ENCODE results near the gene NBPF1. TPM values are rescaled to one million over a fixed set of nuclear protein-coding genes. Genes with fewer than 3 reads are reported as not detected.

Gene NBPF1
- total and polyA plus RNA-seq, 9 of the 15 experiments (the other 6 are each of a cell fraction or from before 2014, with no cell fraction given), result 5.2 to 42.6 (median 24.1) TPM

DNA sequence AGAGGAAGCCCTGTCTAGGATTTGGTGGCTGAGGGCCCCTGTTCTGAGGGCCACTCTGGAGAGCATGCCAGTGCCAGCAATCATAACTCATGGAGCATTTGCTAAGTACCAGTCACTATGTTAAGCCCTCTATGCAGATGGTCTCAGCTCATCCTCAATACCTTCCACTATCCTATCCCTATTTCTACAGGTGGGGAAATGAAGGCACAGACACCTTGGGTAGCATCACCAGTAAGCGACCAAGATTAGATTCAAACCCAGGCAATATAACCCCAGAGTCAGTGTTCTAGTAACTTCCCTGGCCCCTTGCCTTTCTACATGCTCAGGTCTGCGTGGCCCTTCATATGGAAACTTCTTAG, 7.9 kb upstream of the NBPF1 start (continued):
- TF ChIP-seq, protein P1, sequence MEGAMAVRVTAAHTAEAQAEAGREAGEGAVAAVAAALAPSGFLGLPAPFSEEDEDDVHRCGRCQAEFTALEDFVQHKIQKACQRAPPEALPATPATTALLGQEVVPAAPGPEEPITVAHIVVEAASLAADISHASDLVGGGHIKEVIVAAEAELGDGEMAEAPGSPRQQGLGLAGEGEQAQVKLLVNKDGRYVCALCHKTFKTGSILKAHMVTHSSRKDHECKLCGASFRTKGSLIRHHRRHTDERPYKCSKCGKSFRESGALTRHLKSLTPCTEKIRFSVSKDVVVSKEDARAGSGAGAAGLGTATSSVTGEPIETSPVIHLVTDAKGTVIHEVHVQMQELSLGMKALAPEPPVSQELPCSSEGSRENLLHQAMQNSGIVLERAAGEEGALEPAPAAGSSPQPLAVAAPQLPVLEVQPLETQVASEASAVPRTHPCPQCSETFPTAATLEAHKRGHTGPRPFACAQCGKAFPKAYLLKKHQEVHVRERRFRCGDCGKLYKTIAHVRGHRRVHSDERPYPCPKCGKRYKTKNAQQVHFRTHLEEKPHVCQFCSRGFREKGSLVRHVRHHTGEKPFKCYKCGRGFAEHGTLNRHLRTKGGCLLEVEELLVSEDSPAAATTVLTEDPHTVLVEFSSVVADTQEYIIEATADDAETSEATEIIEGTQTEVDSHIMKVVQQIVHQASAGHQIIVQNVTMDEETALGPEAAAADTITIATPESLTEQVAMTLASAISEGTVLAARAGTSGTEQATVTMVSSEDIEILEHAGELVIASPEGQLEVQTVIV (CRISPR knock-in tag; IDR thresholded peaks at IDR 0.05; ENCODE audit: borderline replicate concordance), result no peak
- no peak for TF ChIP-seq RAD51 (IDR thresholded peaks at IDR 0.05; ENCODE audit: borderline replicate concordance, low read depth)
- TF ChIP-seq MYBL2 (IDR thresholded peaks at IDR 0.05; ENCODE audit: low read depth), result no peak
- no peak for TF ChIP-seq MYBL2 (CRISPR knock-in tag; IDR thresholded peaks at IDR 0.05; ENCODE audit: borderline replicate concordance)
- TF ChIP-seq RFX7 (CRISPR knock-in tag; IDR thresholded peaks at IDR 0.05), result no peak
- peak; percentile 7; the same call in 1 of the 2 replicates for TF ChIP-seq CEBPG (CRISPR knock-in tag; IDR thresholded peaks at IDR 0.05)
- no peak for TF ChIP-seq CEBPG (tag; conservative IDR thresholded peaks at IDR 0.05 in 1 of 2, IDR thresholded peaks at IDR 0.05 in 1 of 2)
- TF ChIP-seq, protein P2, sequence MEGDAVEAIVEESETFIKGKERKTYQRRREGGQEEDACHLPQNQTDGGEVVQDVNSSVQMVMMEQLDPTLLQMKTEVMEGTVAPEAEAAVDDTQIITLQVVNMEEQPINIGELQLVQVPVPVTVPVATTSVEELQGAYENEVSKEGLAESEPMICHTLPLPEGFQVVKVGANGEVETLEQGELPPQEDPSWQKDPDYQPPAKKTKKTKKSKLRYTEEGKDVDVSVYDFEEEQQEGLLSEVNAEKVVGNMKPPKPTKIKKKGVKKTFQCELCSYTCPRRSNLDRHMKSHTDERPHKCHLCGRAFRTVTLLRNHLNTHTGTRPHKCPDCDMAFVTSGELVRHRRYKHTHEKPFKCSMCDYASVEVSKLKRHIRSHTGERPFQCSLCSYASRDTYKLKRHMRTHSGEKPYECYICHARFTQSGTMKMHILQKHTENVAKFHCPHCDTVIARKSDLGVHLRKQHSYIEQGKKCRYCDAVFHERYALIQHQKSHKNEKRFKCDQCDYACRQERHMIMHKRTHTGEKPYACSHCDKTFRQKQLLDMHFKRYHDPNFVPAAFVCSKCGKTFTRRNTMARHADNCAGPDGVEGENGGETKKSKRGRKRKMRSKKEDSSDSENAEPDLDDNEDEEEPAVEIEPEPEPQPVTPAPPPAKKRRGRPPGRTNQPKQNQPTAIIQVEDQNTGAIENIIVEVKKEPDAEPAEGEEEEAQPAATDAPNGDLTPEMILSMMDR (IDR thresholded peaks at IDR 0.05 in 2 of 3, conservative IDR thresholded peaks at IDR 0.05 in 1 of 3; ENCODE audit: insufficient read depth in 2 of 3, low read depth in 1 of 3, low read length in 3 of 3), result 0 out of 6 replicates have a peak, but pooled peaks of 1 of the 3 experiments have one; percentile 8
- TF ChIP-seq, protein P3, sequence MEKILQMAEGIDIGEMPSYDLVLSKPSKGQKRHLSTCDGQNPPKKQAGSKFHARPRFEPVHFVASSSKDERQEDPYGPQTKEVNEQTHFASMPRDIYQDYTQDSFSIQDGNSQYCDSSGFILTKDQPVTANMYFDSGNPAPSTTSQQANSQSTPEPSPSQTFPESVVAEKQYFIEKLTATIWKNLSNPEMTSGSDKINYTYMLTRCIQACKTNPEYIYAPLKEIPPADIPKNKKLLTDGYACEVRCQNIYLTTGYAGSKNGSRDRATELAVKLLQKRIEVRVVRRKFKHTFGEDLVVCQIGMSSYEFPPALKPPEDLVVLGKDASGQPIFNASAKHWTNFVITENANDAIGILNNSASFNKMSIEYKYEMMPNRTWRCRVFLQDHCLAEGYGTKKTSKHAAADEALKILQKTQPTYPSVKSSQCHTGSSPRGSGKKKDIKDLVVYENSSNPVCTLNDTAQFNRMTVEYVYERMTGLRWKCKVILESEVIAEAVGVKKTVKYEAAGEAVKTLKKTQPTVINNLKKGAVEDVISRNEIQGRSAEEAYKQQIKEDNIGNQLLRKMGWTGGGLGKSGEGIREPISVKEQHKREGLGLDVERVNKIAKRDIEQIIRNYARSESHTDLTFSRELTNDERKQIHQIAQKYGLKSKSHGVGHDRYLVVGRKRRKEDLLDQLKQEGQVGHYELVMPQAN (IDR thresholded peaks at IDR 0.05; ENCODE audit: borderline replicate concordance), result no peak
- no peak for TF ChIP-seq SREBF1 (IDR thresholded peaks at IDR 0.05; ENCODE audit: borderline replicate concordance, low read depth, low read length)
- TF ChIP-seq ZFPM2 (CRISPR knock-in tag; IDR thresholded peaks at IDR 0.05), result no peak
- TF ChIP-seq HNRNPK (IDR thresholded peaks at IDR 0.05; ENCODE audit: low read depth, low read length, poor library complexity, severe bottlenecking), result no peak
- TF ChIP-seq, protein P4, sequence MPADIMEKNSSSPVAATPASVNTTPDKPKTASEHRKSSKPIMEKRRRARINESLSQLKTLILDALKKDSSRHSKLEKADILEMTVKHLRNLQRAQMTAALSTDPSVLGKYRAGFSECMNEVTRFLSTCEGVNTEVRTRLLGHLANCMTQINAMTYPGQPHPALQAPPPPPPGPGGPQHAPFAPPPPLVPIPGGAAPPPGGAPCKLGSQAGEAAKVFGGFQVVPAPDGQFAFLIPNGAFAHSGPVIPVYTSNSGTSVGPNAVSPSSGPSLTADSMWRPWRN (IDR thresholded peaks at IDR 0.05; ENCODE audit: low read depth), result no peak
- no peak for TF ChIP-seq MCM3 (IDR thresholded peaks at IDR 0.05)
- peak; percentile 3 for TF ChIP-seq SP2 (IDR thresholded peaks at IDR 0.05; ENCODE audit: extremely low read depth, low read depth, low read length, poor library complexity, severe bottlenecking)
- no peak for TF ChIP-seq GATAD2B (IDR thresholded peaks at IDR 0.05; ENCODE audit: borderline replicate concordance)
- TF ChIP-seq GABPA (tag; conservative IDR thresholded peaks at IDR 0.05; ENCODE audit: low read depth), result no peak
